ENCODE measurements around the gene SERPINB5.

DNA sequence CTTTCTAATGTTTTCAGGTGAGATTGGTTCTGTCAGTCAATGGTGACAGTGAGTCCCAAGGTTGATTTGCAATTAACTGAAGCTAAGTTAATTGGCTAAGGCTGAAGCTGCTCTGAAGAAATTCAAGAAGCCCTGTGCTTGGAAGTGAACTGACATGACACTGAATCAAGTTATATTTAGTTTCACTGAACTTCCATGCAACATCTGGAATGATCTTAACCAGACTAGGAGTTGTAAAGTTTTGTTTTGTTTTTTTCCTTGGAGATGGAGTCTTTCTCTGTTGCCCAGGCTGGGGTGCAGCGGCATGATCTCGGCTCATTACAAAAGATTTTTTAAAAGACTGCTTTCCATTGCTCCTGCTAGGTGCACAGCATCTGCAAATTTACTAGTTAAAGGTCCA lies 11.4 kb downstream of the SERPINB5 start:
- TF ChIP-seq RNF2 (IDR thresholded peaks at IDR 0.05; ENCODE audit: borderline replicate concordance, low read depth) (no peak), RCOR1 (IDR thresholded peaks at IDR 0.05; ENCODE audit: low read depth, low read length) (no peak)
- TF ChIP-seq, protein P1, sequence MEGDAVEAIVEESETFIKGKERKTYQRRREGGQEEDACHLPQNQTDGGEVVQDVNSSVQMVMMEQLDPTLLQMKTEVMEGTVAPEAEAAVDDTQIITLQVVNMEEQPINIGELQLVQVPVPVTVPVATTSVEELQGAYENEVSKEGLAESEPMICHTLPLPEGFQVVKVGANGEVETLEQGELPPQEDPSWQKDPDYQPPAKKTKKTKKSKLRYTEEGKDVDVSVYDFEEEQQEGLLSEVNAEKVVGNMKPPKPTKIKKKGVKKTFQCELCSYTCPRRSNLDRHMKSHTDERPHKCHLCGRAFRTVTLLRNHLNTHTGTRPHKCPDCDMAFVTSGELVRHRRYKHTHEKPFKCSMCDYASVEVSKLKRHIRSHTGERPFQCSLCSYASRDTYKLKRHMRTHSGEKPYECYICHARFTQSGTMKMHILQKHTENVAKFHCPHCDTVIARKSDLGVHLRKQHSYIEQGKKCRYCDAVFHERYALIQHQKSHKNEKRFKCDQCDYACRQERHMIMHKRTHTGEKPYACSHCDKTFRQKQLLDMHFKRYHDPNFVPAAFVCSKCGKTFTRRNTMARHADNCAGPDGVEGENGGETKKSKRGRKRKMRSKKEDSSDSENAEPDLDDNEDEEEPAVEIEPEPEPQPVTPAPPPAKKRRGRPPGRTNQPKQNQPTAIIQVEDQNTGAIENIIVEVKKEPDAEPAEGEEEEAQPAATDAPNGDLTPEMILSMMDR (IDR thresholded peaks at IDR 0.05) = no peak

All from A549 (cell line).